HEK293 (cell line): ENCODE results near the gene CENPB.

ENCODE experiments used
- CTCF ChIA-PET: fragments of 350-600 bp; formaldehyde crosslinking; extraction: SDS; loops from one replicate; lab custom pipeline; 2021; ENCODE audit warnings: antibody characterized with exemption; lab: Yijun Ruan, JAX
- POLR2A ChIA-PET: fragments of 300-600 bp; formaldehyde crosslinking; extraction: SDS; loops from one replicate; lab custom pipeline; 2020; ENCODE audit warnings: antibody characterized with exemption, inconsistent platforms; lab: Yijun Ruan, JAX
- H3K27ac ChIP-seq: fragments of 200-500 bp; sonication (Bioruptor generic); 2 replicates; pipeline ENCODE4 v1.5.1; 2014; ENCODE audit warnings: low read depth, low read length, control low read depth, inconsistent platforms; ENCODE audit errors: extremely low read depth
- H3K36me3 ChIP-seq, 2 experiments: fragments of 200-500 bp in 1 of 2; sonication (Bioruptor generic) in 1 of 2; 1 replicate in 1 of 2; 2 replicates in 1 of 2; pipeline ENCODE4 v1.5.1; 2014 to 2017; ENCODE audit warnings: inconsistent platforms in 2 of 2, low read length in 2 of 2; ENCODE audit not compliant: control insufficient read depth in 2 of 2, insufficient read depth in 1 of 2
- H3K4me1 ChIP-seq: fragments of 200-500 bp; sonication (Bioruptor generic); 2 replicates; pipeline ENCODE4 v1.5.1; 2014; ENCODE audit warnings: mild to moderate bottlenecking, low read length, inconsistent platforms; ENCODE audit not compliant: control insufficient read depth, insufficient read depth
- H3K4me3 ChIP-seq: 2 replicates; pipeline ENCODE4 v1.5.1; 2011; ENCODE audit warnings: low read depth, mild to moderate bottlenecking, control low read depth, low read length, moderate library complexity
- H3K9me3 ChIP-seq: fragments of 200-500 bp; sonication (Bioruptor generic); 2 replicates; pipeline ENCODE4 v1.5.1; 2014; ENCODE audit warnings: low read depth, low read length, inconsistent platforms; ENCODE audit not compliant: control insufficient read depth, insufficient read depth
- OSR2 ChIP-seq: fragments of 450-650 bp; formaldehyde crosslinking; IDR thresholded peaks from 2 replicates; pipeline ENCODE4 v1.5.1; 2016; ENCODE audit warnings: missing biosample characterization, missing genetic modification characterization
- PATZ1 ChIP-seq: fragments of 450-650 bp; formaldehyde crosslinking; IDR thresholded peaks from 2 replicates; pipeline ENCODE4 v1.5.1; 2016; ENCODE audit warnings: missing biosample characterization, missing genetic modification characterization
- ZBTB10 ChIP-seq: fragments of 450-650 bp; formaldehyde crosslinking; IDR thresholded peaks from 2 replicates; pipeline ENCODE4 v1.5.1; 2016; ENCODE audit warnings: missing biosample characterization, missing genetic modification characterization
- ZBTB7A ChIP-seq: fragments of 450-650 bp; formaldehyde crosslinking; IDR thresholded peaks from 2 replicates; pipeline ENCODE4 v1.5.1; 2016; ENCODE audit warnings: low read depth, missing biosample characterization, missing genetic modification characterization
- ZBTB8A ChIP-seq: fragments of 450-650 bp; formaldehyde crosslinking; IDR thresholded peaks from 2 replicates; pipeline ENCODE4 v1.5.1; 2016; ENCODE audit warnings: missing biosample characterization, missing genetic modification characterization
- ZFP37 ChIP-seq: fragments of 450-650 bp; formaldehyde crosslinking; IDR thresholded peaks from 2 replicates; pipeline ENCODE4 v1.5.1; 2016; ENCODE audit warnings: missing biosample characterization, missing genetic modification characterization
- ZNF146 ChIP-seq: fragments of 450-650 bp; formaldehyde crosslinking; IDR thresholded peaks from 2 replicates; pipeline ENCODE4 v1.5.1; 2016; ENCODE audit warnings: missing biosample characterization, missing genetic modification characterization
- ZNF311 ChIP-seq: fragments of 450-650 bp; formaldehyde crosslinking; IDR thresholded peaks from 2 replicates; pipeline ENCODE4 v1.5.1; 2017; ENCODE audit warnings: missing biosample characterization, missing genetic modification characterization, borderline replicate concordance
- ZNF514 ChIP-seq: fragments of 450-650 bp; formaldehyde crosslinking; IDR thresholded peaks from 2 replicates; pipeline ENCODE4 v1.5.1; 2016; ENCODE audit warnings: missing biosample characterization, missing genetic modification characterization
- ZNF529 ChIP-seq: fragments of 450-650 bp; formaldehyde crosslinking; IDR thresholded peaks from 2 replicates; pipeline ENCODE4 v1.5.1; 2017; ENCODE audit warnings: missing genetic modification characterization, missing biosample characterization; ENCODE audit not compliant: insufficient replicate concordance
- ZNF580 ChIP-seq: fragments of 450-650 bp; formaldehyde crosslinking; IDR thresholded peaks from 2 replicates; pipeline ENCODE4 v1.5.1; 2016; ENCODE audit warnings: missing biosample characterization, missing genetic modification characterization
- ZNF585B ChIP-seq: fragments of 450-650 bp; formaldehyde crosslinking; IDR thresholded peaks from 2 replicates; pipeline ENCODE4 v1.5.1; 2016; ENCODE audit warnings: missing biosample characterization, missing genetic modification characterization
- ZNF654 ChIP-seq: fragments of 450-650 bp; formaldehyde crosslinking; IDR thresholded peaks from 2 replicates; pipeline ENCODE4 v1.5.1; 2016; ENCODE audit warnings: low read depth, missing biosample characterization, missing genetic modification characterization
- ZNF704 ChIP-seq: fragments of 450-650 bp; formaldehyde crosslinking; IDR thresholded peaks from 2 replicates; pipeline ENCODE4 v1.5.1; 2016; ENCODE audit warnings: missing biosample characterization, missing genetic modification characterization
- ZXDB ChIP-seq: fragments of 450-650 bp; formaldehyde crosslinking; IDR thresholded peaks from 2 replicates; pipeline ENCODE4 v1.5.1; 2016; ENCODE audit warnings: missing biosample characterization, missing genetic modification characterization
- TF ChIP-seq, protein P1 (sequence below): fragments of 450-650 bp; formaldehyde crosslinking; IDR thresholded peaks from 2 replicates; pipeline ENCODE4 v1.5.1; 2017; ENCODE audit warnings: missing biosample characterization, missing genetic modification characterization

Gene CENPB

GRCh38 chr20:3811467-3812258 lies 25.1 kb upstream of the CENPB start (continued):
- TF ChIP-seq ZNF704 (tag by site-specific recombination): no peak
- TF ChIP-seq ZNF654 (tag by site-specific recombination): peak; percentile 5; the same call in 1 of the 2 replicates
- no peak for TF ChIP-seq ZNF311 (tag by site-specific recombination)
- TF ChIP-seq, protein P1, sequence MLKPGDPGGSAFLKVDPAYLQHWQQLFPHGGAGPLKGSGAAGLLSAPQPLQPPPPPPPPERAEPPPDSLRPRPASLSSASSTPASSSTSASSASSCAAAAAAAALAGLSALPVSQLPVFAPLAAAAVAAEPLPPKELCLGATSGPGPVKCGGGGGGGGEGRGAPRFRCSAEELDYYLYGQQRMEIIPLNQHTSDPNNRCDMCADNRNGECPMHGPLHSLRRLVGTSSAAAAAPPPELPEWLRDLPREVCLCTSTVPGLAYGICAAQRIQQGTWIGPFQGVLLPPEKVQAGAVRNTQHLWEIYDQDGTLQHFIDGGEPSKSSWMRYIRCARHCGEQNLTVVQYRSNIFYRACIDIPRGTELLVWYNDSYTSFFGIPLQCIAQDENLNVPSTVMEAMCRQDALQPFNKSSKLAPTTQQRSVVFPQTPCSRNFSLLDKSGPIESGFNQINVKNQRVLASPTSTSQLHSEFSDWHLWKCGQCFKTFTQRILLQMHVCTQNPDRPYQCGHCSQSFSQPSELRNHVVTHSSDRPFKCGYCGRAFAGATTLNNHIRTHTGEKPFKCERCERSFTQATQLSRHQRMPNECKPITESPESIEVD (tag by site-specific recombination): no peak
- no peak for TF ChIP-seq ZNF585B
- TF ChIP-seq PATZ1 (tag by site-specific recombination): peak; percentile 99
- TF ChIP-seq OSR2 (tag by site-specific recombination): peak; percentile 61; the same call in 1 of the 2 replicates
- peak; percentile 97 for TF ChIP-seq ZBTB8A (tag by site-specific recombination)
- peak; percentile 97 for TF ChIP-seq ZBTB10 (tag by site-specific recombination)
- TF ChIP-seq ZNF529 (tag by site-specific recombination): peak; percentile 20
- TF ChIP-seq ZBTB7A (tag by site-specific recombination): peak; percentile 77; the same call in 1 of the 2 replicates

- H3K27ac ChIP-seq: peak overlapping the region; percentile 62
Observed at GRCh38 chr20:3808544-3808943, 22.0 kb upstream of the CENPB start.

More at GRCh38 chr20:3808544-3808943, 22.0 kb upstream of the CENPB start:
- Histone ChIP-seq H3K4me1 (peaks cover 33% of the 10 kb centered on the region), H3K9me3 (no peaks in the 10 kb centered on the region), H3K36me3 (peaks cover 10 to 28% of the 10 kb centered on the region in 2 experiments; a peak in 2 of 3 replicates), H3K4me3 (no peak overlapping the region)
- POLR2A ChIA-PET: interaction anchor here (0.7 to 1.2 kb wide), 2 partner anchors 10 to 71 kb away, joined by 4 read pairs; no protein-coding TSS in a partner anchor
- CTCF ChIA-PET: no interaction called here
- TF ChIP-seq ZFP37 (no peak), ZNF146 (tag by site-specific recombination) (peak; percentile 100), ZNF514 (tag by site-specific recombination) (no peak), ZXDB (tag by site-specific recombination) (0 out of 2 replicates have a peak, but pooled peaks have one; percentile 6), ZNF585B (no peak), ZNF580 (tag by site-specific recombination) (peak; percentile 87)
